GM18867 (cell line): ENCODE measurements around the gene UBE4B.
A peak's percentile ranks its signal among the peaks of the same experiment; 100 is the strongest.
"Not testable (repeated sequence)": the region's sequence is repeated elsewhere in the genome, so short reads cannot be mapped to it uniquely, and the experiment has no call there.

ENCODE experiments used
- ATAC-seq: cut with Tn5 transposase; IDR thresholded peaks from one replicate; pipeline ENCODE4 v1.9.1; 2021; ENCODE audit warnings: mild to moderate bottlenecking, moderate library complexity; ENCODE audit not compliant: unreplicated experiment

Gene UBE4B

GRCh38 chr1:10170239-10170574, 137.4 kb downstream of the UBE4B start:
- peak; percentile 54 for ATAC-seq

GRCh38 chr1:10171105-10171767, 138.5 kb downstream of the UBE4B start:
- no peak for ATAC-seq

GRCh38 chr1:10171995-10172669, 139.4 kb downstream of the UBE4B start:
- ATAC-seq: no peak

- ATAC-seq: no peak
Measured at GRCh38 chr1:10173582-10173981, 140.8 kb downstream of the UBE4B start.

GRCh38 chr1:10177876-10178275, 145.1 kb downstream of the UBE4B start:
- ATAC-seq: no peak

GRCh38 chr1:10178597-10179405, 146.0 kb downstream of the UBE4B start:
- ATAC-seq: no peak

- no peak for ATAC-seq
Measured at GRCh38 chr1:10179406-10180091, 146.8 kb downstream of the UBE4B start.

- ATAC-seq: no peak
Measured at GRCh38 chr1:10181154-10181553, 148.4 kb downstream of the UBE4B start.

- no peak for ATAC-seq
Measured at GRCh38 chr1:10185759-10186158, 153.0 kb downstream of the UBE4B start.

GRCh38 chr1:10186331-10187025, 153.7 kb downstream of the UBE4B start:
- no peak for ATAC-seq

GRCh38 chr1:10187026-10187334, 154.2 kb downstream of the UBE4B start:
- no peak for ATAC-seq

GRCh38 chr1:10188133-10188650, 155.4 kb downstream of the UBE4B start:
- ATAC-seq: no peak

GRCh38 chr1:10189659-10190058, 156.9 kb downstream of the UBE4B start:
- ATAC-seq: peak; percentile 68

GRCh38 chr1:10192263-10192662, 159.5 kb downstream of the UBE4B start:
- ATAC-seq: no peak

GRCh38 chr1:10193288-10193687, 160.5 kb downstream of the UBE4B start:
- ATAC-seq: no peak

GRCh38 chr1:10195570-10195969, 162.8 kb downstream of the UBE4B start:
- ATAC-seq: no peak

- ATAC-seq: no peak
Measured at GRCh38 chr1:10196976-10197375, 164.2 kb downstream of the UBE4B start.

- ATAC-seq: no peak
Measured at GRCh38 chr1:10200620-10201019, 167.9 kb downstream of the UBE4B start.

- no peak for ATAC-seq
Measured at GRCh38 chr1:10204003-10204642, 171.4 kb downstream of the UBE4B start.

GRCh38 chr1:10205206-10205605, 172.4 kb downstream of the UBE4B start:
- ATAC-seq: not testable (repeated sequence)
